Measurements from ENCODE around the gene HIPK4.

GRCh38 chr19:40419780-40420179 is 29.8 kb upstream of the HIPK4 start:
- no peak for TF ChIP-seq EZH2 (IDR thresholded peaks at IDR 0.05; ENCODE audit: borderline replicate concordance, low read depth, low read length, poor library complexity, severe bottlenecking)
- TF ChIP-seq CTCF (conservative IDR thresholded peaks at IDR 0.05; ENCODE audit: low read depth, low read length): no peak
